HEK293 (cell line): Measurements from ENCODE around the gene DDX25.

Experiments
- CTCF ChIA-PET: fragments of 350-600 bp; formaldehyde crosslinking; extraction: SDS; loops from one replicate; lab custom pipeline; 2021; ENCODE audit warnings: antibody characterized with exemption; lab: Yijun Ruan, JAX
- POLR2A ChIA-PET: fragments of 300-600 bp; formaldehyde crosslinking; extraction: SDS; loops from one replicate; lab custom pipeline; 2020; ENCODE audit warnings: antibody characterized with exemption, inconsistent platforms; lab: Yijun Ruan, JAX
- H3K27ac ChIP-seq: fragments of 200-500 bp; sonication (Bioruptor generic); 2 replicates; pipeline ENCODE4 v1.5.1; 2014; ENCODE audit warnings: low read depth, low read length, control low read depth, inconsistent platforms; ENCODE audit errors: extremely low read depth
- H3K36me3 ChIP-seq, 2 experiments: fragments of 200-500 bp in 1 of 2; sonication (Bioruptor generic) in 1 of 2; 1 replicate in 1 of 2; 2 replicates in 1 of 2; pipeline ENCODE4 v1.5.1; 2014 to 2017; ENCODE audit warnings: inconsistent platforms in 2 of 2, low read length in 2 of 2; ENCODE audit not compliant: control insufficient read depth in 2 of 2, insufficient read depth in 1 of 2
- H3K4me1 ChIP-seq: fragments of 200-500 bp; sonication (Bioruptor generic); 2 replicates; pipeline ENCODE4 v1.5.1; 2014; ENCODE audit warnings: mild to moderate bottlenecking, low read length, inconsistent platforms; ENCODE audit not compliant: control insufficient read depth, insufficient read depth
- H3K4me3 ChIP-seq: 2 replicates; pipeline ENCODE4 v1.5.1; 2011; ENCODE audit warnings: low read depth, mild to moderate bottlenecking, control low read depth, low read length, moderate library complexity
- H3K9me3 ChIP-seq: fragments of 200-500 bp; sonication (Bioruptor generic); 2 replicates; pipeline ENCODE4 v1.5.1; 2014; ENCODE audit warnings: low read depth, low read length, inconsistent platforms; ENCODE audit not compliant: control insufficient read depth, insufficient read depth
- BCL11B ChIP-seq: fragments of 450-650 bp; formaldehyde crosslinking; IDR thresholded peaks from 2 replicates; pipeline ENCODE4 v1.5.1; 2016; ENCODE audit warnings: low read depth, missing biosample characterization, missing genetic modification characterization
- FEZF1 ChIP-seq: fragments of 450-650 bp; formaldehyde crosslinking; IDR thresholded peaks from 2 replicates; pipeline ENCODE4 v1.5.1; 2016; ENCODE audit warnings: missing biosample characterization, missing genetic modification characterization
- HOXC10 ChIP-seq: sonication (generic); formaldehyde crosslinking; IDR thresholded peaks from 2 replicates; pipeline ENCODE4 v1.8.1; 2023; ENCODE audit warnings: mild to moderate bottlenecking, missing genetic modification reagents
- KLF16 ChIP-seq: fragments of 450-650 bp; formaldehyde crosslinking; IDR thresholded peaks from 2 replicates; pipeline ENCODE4 v1.5.1; 2017; ENCODE audit warnings: missing biosample characterization, missing genetic modification characterization
- MYNN ChIP-seq: fragments of 450-650 bp; formaldehyde crosslinking; IDR thresholded peaks from 2 replicates; pipeline ENCODE4 v1.5.1; 2016; ENCODE audit warnings: missing biosample characterization, missing genetic modification characterization, borderline replicate concordance
- ZBTB20 ChIP-seq: fragments of 450-650 bp; formaldehyde crosslinking; IDR thresholded peaks from 2 replicates; pipeline ENCODE4 v1.5.1; 2016; ENCODE audit warnings: missing biosample characterization, missing genetic modification characterization
- ZNF114 ChIP-seq: fragments of 450-650 bp; formaldehyde crosslinking; IDR thresholded peaks from 2 replicates; pipeline ENCODE4 v1.5.0; 2017; ENCODE audit warnings: missing biosample characterization, missing genetic modification characterization
- ZNF184 ChIP-seq: fragments of 450-650 bp; IDR thresholded peaks from 2 replicates; pipeline ENCODE4 v1.5.1; 2018; ENCODE audit warnings: missing biosample characterization, mild to moderate bottlenecking, missing genetic modification characterization
- ZNF292 ChIP-seq: fragments of 450-650 bp; formaldehyde crosslinking; IDR thresholded peaks from 2 replicates; pipeline ENCODE4 v1.5.1; 2016; ENCODE audit warnings: low read depth, missing biosample characterization, missing genetic modification characterization, borderline replicate concordance
- ZNF560 ChIP-seq: fragments of 450-650 bp; formaldehyde crosslinking; IDR thresholded peaks from 2 replicates; pipeline ENCODE4 v1.5.1; 2017; ENCODE audit warnings: missing biosample characterization, missing genetic modification characterization, borderline replicate concordance
- ZNF571 ChIP-seq: fragments of 450-650 bp; formaldehyde crosslinking; IDR thresholded peaks from 2 replicates; pipeline ENCODE4 v1.5.0; 2017; ENCODE audit warnings: missing biosample characterization, missing genetic modification characterization
- ZNF624 ChIP-seq: fragments of 450-650 bp; formaldehyde crosslinking; IDR thresholded peaks from 2 replicates; pipeline ENCODE4 v1.5.1; 2017; ENCODE audit warnings: missing biosample characterization, missing genetic modification characterization
- ZSCAN16 ChIP-seq: fragments of 450-650 bp; formaldehyde crosslinking; IDR thresholded peaks from 2 replicates; pipeline ENCODE4 v1.5.1; 2016; ENCODE audit warnings: missing biosample characterization, missing genetic modification characterization
- ZSCAN23 ChIP-seq: fragments of 450-650 bp; formaldehyde crosslinking; IDR thresholded peaks from 2 replicates; pipeline ENCODE4 v1.5.1; 2016; ENCODE audit warnings: missing biosample characterization, missing genetic modification characterization
- TF ChIP-seq, protein P1 (sequence below): fragments of 450-650 bp; IDR thresholded peaks from 2 replicates; pipeline ENCODE4 v1.5.1; 2018; ENCODE audit warnings: missing biosample characterization, missing genetic modification characterization
- TF ChIP-seq, protein P2 (sequence below): fragments of 450-650 bp; formaldehyde crosslinking; IDR thresholded peaks from 2 replicates; pipeline ENCODE4 v1.5.1; 2016; ENCODE audit warnings: missing biosample characterization, missing genetic modification characterization
- TF ChIP-seq, protein P3 (sequence below): fragments of 450-650 bp; formaldehyde crosslinking; IDR thresholded peaks from 2 replicates; pipeline ENCODE4 v1.5.1; 2017; ENCODE audit warnings: missing biosample characterization, mild to moderate bottlenecking, missing genetic modification characterization, moderate library complexity
- TF ChIP-seq, protein P4 (sequence below): fragments of 450-650 bp; formaldehyde crosslinking; IDR thresholded peaks from 2 replicates; pipeline ENCODE4 v1.5.1; 2016; ENCODE audit warnings: missing biosample characterization, missing genetic modification characterization

The DDX25 gene

DNA sequence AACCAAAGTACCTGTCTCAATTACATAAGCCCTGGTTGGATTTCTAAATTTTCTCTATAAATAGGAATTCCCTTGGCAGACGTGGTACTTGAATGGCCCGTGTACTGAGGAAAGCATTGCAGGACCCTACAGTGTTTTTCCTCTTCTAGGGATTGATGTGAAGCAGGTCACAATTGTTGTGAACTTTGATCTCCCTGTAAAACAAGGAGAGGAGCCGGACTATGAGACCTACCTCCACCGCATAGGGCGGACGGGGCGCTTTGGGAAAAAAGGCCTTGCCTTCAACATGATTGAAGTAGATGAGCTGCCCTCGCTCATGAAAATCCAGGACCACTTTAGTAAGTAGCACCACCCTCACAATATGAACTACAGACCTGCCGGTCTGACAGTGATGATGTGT lies 16.7 kb downstream of the DDX25 start:
- ChIA-PET CTCF (interaction anchor here (1.0 to 8.2 kb wide), 4 partner anchors 11 to 273 kb away, joined by 3 to 131 read pairs (median 6); no protein-coding TSS in a partner anchor), POLR2A (no interaction called here)
- Histone ChIP-seq H3K4me1 (no peaks in the 10 kb centered on the region), H3K27ac (no peak overlapping the region), H3K9me3 (no peaks in the 10 kb centered on the region), H3K36me3 (no peaks in the 10 kb centered on the region), H3K4me3 (no peak overlapping the region)
- TF ChIP-seq ZNF114 (tag by site-specific recombination), result no peak
- TF ChIP-seq, protein P1, sequence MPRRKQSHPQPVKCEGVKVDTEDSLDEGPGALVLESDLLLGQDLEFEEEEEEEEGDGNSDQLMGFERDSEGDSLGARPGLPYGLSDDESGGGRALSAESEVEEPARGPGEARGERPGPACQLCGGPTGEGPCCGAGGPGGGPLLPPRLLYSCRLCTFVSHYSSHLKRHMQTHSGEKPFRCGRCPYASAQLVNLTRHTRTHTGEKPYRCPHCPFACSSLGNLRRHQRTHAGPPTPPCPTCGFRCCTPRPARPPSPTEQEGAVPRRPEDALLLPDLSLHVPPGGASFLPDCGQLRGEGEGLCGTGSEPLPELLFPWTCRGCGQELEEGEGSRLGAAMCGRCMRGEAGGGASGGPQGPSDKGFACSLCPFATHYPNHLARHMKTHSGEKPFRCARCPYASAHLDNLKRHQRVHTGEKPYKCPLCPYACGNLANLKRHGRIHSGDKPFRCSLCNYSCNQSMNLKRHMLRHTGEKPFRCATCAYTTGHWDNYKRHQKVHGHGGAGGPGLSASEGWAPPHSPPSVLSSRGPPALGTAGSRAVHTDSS (tag by site-specific recombination), result no peak
- no peak for TF ChIP-seq ZSCAN23 (tag by site-specific recombination)
- TF ChIP-seq, protein P2, sequence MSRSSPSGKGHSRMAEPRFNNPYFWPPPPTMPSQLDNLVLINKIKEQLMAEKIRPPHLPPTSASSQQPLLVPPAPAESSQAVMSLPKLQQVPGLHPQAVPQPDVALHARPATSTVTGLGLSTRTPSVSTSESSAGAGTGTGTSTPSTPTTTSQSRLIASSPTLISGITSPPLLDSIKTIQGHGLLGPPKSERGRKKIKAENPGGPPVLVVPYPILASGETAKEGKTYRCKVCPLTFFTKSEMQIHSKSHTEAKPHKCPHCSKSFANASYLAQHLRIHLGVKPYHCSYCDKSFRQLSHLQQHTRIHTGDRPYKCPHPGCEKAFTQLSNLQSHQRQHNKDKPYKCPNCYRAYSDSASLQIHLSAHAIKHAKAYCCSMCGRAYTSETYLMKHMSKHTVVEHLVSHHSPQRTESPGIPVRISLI (tag by site-specific recombination), result no peak
- TF ChIP-seq ZNF624 (tag by site-specific recombination), result no peak
- TF ChIP-seq, protein P3, sequence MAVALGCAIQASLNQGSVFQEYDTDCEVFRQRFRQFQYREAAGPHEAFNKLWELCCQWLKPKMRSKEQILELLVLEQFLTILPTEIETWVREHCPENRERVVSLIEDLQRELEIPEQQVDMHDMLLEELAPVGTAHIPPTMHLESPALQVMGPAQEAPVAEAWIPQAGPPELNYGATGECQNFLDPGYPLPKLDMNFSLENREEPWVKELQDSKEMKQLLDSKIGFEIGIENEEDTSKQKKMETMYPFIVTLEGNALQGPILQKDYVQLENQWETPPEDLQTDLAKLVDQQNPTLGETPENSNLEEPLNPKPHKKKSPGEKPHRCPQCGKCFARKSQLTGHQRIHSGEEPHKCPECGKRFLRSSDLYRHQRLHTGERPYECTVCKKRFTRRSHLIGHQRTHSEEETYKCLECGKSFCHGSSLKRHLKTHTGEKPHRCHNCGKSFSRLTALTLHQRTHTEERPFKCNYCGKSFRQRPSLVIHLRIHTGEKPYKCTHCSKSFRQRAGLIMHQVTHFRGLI, result no peak

DNA sequence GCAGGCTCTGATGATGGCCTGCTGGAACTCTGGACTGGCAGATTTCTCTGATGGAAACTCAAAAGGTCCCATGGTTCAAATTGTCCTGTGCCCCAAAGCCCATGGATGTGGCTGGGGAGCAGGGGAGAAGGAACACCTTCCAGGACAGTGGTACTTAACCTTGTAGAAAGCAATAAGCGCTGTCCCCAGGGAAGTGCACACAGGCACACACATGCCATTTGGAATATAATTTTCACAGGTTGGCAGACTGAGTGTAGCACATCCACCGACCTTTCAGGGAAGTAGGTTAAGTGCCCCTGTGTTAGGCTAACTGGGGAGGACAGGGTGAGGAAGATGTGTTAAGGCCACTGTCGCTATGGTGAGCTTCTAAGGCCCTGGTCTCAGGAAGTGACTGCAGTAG lies 17.8 kb downstream of the DDX25 start:
- H3K4me1 ChIP-seq, result no peaks in the 10 kb centered on the region
- TF ChIP-seq ZNF292 (tag by site-specific recombination) (no peak), BCL11B (no peak), ZBTB20 (tag by site-specific recombination) (no peak), KLF16 (tag by site-specific recombination) (no peak), ZSCAN16 (tag by site-specific recombination) (no peak), ZNF184 (tag by site-specific recombination) (no peak), FEZF1 (tag by site-specific recombination) (no peak), MYNN (tag by site-specific recombination) (no peak), HOXC10 (CRISPR knock-in tag) (no peak), ZNF560 (tag by site-specific recombination) (no peak), ZNF571 (no peak)
- TF ChIP-seq, protein P4, sequence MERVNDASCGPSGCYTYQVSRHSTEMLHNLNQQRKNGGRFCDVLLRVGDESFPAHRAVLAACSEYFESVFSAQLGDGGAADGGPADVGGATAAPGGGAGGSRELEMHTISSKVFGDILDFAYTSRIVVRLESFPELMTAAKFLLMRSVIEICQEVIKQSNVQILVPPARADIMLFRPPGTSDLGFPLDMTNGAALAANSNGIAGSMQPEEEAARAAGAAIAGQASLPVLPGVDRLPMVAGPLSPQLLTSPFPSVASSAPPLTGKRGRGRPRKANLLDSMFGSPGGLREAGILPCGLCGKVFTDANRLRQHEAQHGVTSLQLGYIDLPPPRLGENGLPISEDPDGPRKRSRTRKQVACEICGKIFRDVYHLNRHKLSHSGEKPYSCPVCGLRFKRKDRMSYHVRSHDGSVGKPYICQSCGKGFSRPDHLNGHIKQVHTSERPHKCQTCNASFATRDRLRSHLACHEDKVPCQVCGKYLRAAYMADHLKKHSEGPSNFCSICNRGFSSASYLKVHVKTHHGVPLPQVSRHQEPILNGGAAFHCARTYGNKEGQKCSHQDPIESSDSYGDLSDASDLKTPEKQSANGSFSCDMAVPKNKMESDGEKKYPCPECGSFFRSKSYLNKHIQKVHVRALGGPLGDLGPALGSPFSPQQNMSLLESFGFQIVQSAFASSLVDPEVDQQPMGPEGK (tag by site-specific recombination), result no peak
- ChIA-PET CTCF (interaction anchor here (0.6 to 8.2 kb wide), 11 partner anchors 8 to 336 kb away, joined by 3 to 131 read pairs (median 5); no protein-coding TSS in a partner anchor), POLR2A (no interaction called here)
- H3K4me3 ChIP-seq, result no peak overlapping the region
- no peaks in the 10 kb centered on the region for H3K9me3 ChIP-seq
- no peaks in the 10 kb centered on the region for H3K36me3 ChIP-seq
- H3K27ac ChIP-seq, result no peak overlapping the region
